Peyer's patch (tissue), 4 donors: Measurements from ENCODE around the gene MAX.

ENCODE experiments used
- CTCF ChIP-seq, 6 experiments: fragments of 450-650 bp in 4 of 6; fragments of 200-600 bp in 2 of 6; sonication (generic) in 1 of 6; IDR thresholded peaks; one replicate each; pipeline ENCODE4 v1.5.1; 2017 to 2019; ENCODE audit warnings: antibody characterized with exemption in 6 of 6, mild to moderate bottlenecking in 3 of 6, moderate library complexity in 1 of 6
- POLR2A ChIP-seq, 2 donors: fragments of 450-650 bp; IDR thresholded peaks; one replicate each; pipeline ENCODE4 v1.5.1; 2017; ENCODE audit warnings: antibody characterized with exemption in 2 of 2, mild to moderate bottlenecking in 2 of 2, moderate library complexity in 2 of 2

GRCh38 chr14:65149116-65149515 lies 46.8 kb upstream of the MAX start:
- no peak for TF ChIP-seq CTCF (IDR thresholded peaks at IDR 0.05)
- no peak for TF ChIP-seq POLR2A (IDR thresholded peaks at IDR 0.05)
